Suppressor macrophage treated with lipopolysaccharide for 4 hours (primary cell): Measurements from ENCODE around the gene ADO.
A peak's percentile ranks its signal among the peaks of the same experiment; 100 is the strongest.

Experiments used
- DNase-seq: peaks from one replicate; pipeline ENCODE4 v3.0.0-alpha.2; 2020

The ADO gene

GRCh38 chr10:62794306-62794705 lies 10.2 kb upstream of the ADO start:
- no peak for DNase-seq

GRCh38 chr10:62795100-62795499 lies 9.4 kb upstream of the ADO start:
- no peak for DNase-seq

- DNase-seq = no peak
Observed at GRCh38 chr10:62795762-62796161, 8.8 kb upstream of the ADO start.

GRCh38 chr10:62796896-62797295 lies 7.6 kb upstream of the ADO start:
- no peak for DNase-seq

- no peak for DNase-seq
Observed at GRCh38 chr10:62801871-62802270, 2.6 kb upstream of the ADO start.

- DNase-seq = no peak
Observed at GRCh38 chr10:62803724-62804355, 680 bp upstream of the ADO start.

- DNase-seq = no peak
Observed at GRCh38 chr10:62805231-62806099, 945 bp downstream of the ADO start.

GRCh38 chr10:62806251-62806650 lies 1.7 kb downstream of the ADO start:
- DNase-seq = no peak

GRCh38 chr10:62810156-62810902 lies 5.8 kb downstream of the ADO start:
- peak; percentile 57 for DNase-seq

GRCh38 chr10:62811159-62811875 lies 6.8 kb downstream of the ADO start:
- no peak for DNase-seq

- DNase-seq = no peak
Observed at GRCh38 chr10:62812672-62813439, 8.3 kb downstream of the ADO start.

- DNase-seq = no peak
Observed at GRCh38 chr10:62813453-62813852, 8.9 kb downstream of the ADO start.

- no peak for DNase-seq
Observed at GRCh38 chr10:62813981-62814380, 9.5 kb downstream of the ADO start.

GRCh38 chr10:62814756-62815380 lies 10.3 kb downstream of the ADO start:
- DNase-seq = no peak

GRCh38 chr10:62815381-62816075 lies 11.0 kb downstream of the ADO start:
- DNase-seq = no peak

- no peak for DNase-seq
Observed at GRCh38 chr10:62816076-62816330, 11.5 kb downstream of the ADO start.

- peak; percentile 97 for DNase-seq
Observed at GRCh38 chr10:62816331-62817120, 12.0 kb downstream of the ADO start, which contains the start of gene EGR2. Gene EGR2, minus strand, starts transcription at chr10:62816366. Its CDS starts 337 bp downstream, at chr10:62816029.

GRCh38 chr10:62817121-62817765 lies 12.7 kb downstream of the ADO start:
- DNase-seq = no peak

GRCh38 chr10:62817766-62818425 lies 13.4 kb downstream of the ADO start:
- DNase-seq = peak; percentile 84
